Activated CD4-positive, alpha-beta T cell treated with anti-CD3 and anti-CD28 coated beads, Interleukin-2, amount 50 U/mL, for 16 hours (primary cell): Measurements from ENCODE around the gene GMNN.

Source experiments
- DNase-seq: peaks from one replicate; pipeline ENCODE4 v3.0.0-alpha.2; 2020

Gene GMNN

GRCh38 chr6:24818346-24818745 is 43.6 kb downstream of the GMNN start:
- no peak for DNase-seq

GRCh38 chr6:24821860-24822444 is 47.2 kb downstream of the GMNN start:
- DNase-seq, result no peak

GRCh38 chr6:24822696-24823095 is 48.0 kb downstream of the GMNN start:
- no peak for DNase-seq

- DNase-seq, result no peak
Measured at GRCh38 chr6:24823185-24823584, 48.4 kb downstream of the GMNN start.

- DNase-seq, result no peak
Measured at GRCh38 chr6:24824142-24824938, 49.6 kb downstream of the GMNN start.

GRCh38 chr6:24825130-24825630 is 50.4 kb downstream of the GMNN start:
- no peak for DNase-seq

- no peak for DNase-seq
Measured at GRCh38 chr6:24827162-24827561, 52.4 kb downstream of the GMNN start.

- DNase-seq, result no peak
Measured at GRCh38 chr6:24827970-24828369, 53.2 kb downstream of the GMNN start.

GRCh38 chr6:24829657-24830056 is 54.9 kb downstream of the GMNN start:
- DNase-seq, result no peak

- DNase-seq, result no peak
Measured at GRCh38 chr6:24831771-24832716, 57.3 kb downstream of the GMNN start.

GRCh38 chr6:24832794-24833193 is 58.1 kb downstream of the GMNN start:
- DNase-seq, result no peak

- no peak for DNase-seq
Measured at GRCh38 chr6:24833711-24834386, 59.1 kb downstream of the GMNN start.
